GM18505 (cell line): Measurements from ENCODE around the gene POU3F1.

Experiments used
- ATAC-seq: cut with Tn5 transposase; IDR thresholded peaks from one replicate; pipeline ENCODE4 v1.9.1; 2021; ENCODE audit not compliant: unreplicated experiment
- POLR2A ChIP-seq: IDR thresholded peaks from 4 replicates; pipeline ENCODE4 v1.6.1; 2011; ENCODE audit warnings: borderline replicate concordance; ENCODE audit not compliant: insufficient read depth, insufficient read length; ENCODE audit errors: extremely low read depth

The POU3F1 gene

DNA sequence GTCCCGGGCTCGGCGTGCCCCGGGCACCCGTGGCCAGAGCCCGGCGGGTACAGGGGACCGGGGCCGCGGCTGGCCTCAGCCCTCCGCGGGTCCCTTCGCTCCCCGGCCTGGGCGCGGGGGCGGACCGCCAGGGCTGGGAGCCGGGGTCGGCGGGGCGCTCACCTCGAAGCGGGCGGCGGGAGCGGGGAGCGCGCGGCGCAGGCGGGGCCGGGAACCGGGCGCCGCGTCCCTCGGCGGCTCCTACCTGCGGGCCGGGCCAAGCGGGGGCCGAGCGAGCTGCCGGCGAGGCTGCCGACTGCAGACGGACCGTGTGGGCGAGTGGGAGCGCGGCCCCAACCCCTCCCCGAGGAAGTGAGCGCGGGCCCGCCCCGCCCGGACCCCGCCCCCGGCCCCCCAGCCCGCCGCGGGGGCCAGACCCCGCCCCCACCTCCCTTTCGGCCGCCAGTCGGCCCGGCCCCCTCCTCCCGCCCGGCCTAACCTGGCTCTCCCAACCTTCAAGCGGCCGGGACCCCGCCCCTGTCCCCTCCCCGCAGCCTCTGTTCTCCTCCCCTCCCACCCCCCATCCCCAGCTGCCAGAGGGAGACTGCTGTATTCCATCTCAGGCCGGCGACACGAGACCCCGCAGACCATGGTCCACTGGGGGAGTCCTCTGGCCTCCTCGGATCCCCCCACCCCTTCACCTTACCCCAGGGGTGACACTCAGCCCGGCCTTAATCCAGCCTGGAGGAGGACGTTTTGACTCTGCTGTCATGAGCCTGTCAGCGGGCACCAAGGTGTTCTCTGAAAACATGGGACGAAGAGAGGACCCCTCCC is 41.2 kb downstream of the POU3F1 start, which contains the start of gene FHL3:
FHL3 (minus strand) TSS at position 320 of the 813 bp plus-strand sequence. CDS start 6,102 bp downstream, outside the sequence.
- TF ChIP-seq POLR2A, result peak; percentile 69
- ATAC-seq, result no peak

DNA sequence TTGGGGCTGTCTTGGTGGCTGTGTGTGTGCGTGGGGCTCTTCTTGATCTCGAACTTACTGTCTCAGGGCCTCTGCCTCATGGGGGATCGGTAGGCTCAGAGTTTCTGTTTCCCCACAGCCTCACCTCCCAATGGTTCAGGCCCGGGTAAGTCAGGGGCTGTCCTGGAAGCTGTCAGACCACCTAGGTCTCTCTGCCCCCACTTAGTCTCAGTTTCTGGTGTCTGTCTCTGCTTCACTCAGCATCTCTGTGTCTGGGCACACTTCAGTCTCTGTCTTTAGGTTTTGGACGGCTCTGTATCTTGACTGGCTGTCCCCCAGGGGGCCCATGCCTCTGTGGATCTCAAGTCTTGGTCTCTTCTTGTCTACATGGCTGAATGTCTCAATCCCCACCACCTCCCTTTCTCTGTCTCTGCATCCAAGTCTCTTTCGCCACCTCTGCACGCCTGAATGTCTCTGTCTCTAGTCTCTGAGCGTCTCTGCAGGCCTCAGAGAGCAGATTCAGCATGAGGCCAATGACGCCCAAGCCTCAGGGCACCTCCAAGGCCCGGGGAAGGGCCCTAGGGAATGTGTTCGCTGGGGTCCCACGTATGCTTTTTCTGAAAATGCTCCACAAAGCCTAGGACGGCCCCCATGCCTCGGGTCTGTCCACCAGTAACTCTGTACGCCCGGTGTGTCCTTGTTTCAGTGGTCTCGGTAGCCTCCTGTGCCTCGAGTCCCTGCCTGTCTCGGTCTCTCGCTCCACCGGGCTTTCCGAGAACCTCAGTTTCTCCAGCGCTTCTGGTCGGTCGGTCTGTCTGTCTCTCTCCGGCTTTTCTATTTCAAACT is 42.1 kb downstream of the POU3F1 start:
- ATAC-seq, result no peak
- TF ChIP-seq POLR2A, result no peak

DNA sequence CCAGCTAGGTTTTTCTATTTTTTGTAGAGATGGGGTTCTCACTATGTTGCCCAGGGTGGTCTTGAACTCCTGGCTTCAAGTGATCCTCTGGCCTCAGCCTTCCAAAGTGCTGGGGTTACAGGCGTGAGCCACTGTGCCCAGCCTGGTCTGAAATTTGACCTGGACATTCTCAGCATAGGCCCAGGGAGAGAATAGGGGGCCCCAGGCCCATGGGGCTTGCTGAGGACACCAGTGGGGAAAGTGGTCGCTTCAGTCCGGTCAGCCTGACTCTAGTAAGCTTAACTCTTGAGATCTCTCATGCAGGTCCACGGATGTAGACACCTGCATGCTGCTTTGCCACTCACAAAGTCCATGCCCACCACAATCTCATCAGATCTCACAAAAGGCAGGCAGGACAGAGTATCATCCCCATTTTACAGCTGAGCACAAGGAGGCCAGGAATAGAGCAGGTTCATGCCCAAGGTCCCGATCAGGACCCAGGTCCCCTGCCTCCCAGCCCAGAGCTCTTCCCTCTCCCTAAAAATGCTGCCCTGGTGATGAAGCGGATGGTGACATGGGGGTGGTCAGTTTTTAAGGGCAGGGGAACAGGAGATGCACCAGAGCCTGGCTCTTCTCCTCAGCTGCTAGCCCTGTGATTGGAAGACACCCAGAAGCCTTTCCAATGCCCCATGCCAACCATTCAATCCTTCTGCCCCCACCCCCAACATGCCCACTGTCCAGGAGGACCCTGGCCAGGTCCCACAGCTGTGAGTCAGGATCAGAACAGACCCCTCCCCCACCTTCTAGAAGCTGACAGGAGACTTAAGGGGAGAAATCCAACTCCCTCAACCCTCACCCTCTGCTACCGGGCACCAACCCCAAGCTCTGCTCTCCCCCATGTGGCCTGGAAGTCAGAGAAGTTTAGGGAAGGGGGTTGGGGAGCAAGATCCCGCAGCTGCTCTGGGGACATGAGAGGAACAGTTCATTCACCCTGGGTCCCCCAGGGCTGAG is 43.0 kb downstream of the POU3F1 start:
- TF ChIP-seq POLR2A, result no peak
- ATAC-seq, result no peak

DNA sequence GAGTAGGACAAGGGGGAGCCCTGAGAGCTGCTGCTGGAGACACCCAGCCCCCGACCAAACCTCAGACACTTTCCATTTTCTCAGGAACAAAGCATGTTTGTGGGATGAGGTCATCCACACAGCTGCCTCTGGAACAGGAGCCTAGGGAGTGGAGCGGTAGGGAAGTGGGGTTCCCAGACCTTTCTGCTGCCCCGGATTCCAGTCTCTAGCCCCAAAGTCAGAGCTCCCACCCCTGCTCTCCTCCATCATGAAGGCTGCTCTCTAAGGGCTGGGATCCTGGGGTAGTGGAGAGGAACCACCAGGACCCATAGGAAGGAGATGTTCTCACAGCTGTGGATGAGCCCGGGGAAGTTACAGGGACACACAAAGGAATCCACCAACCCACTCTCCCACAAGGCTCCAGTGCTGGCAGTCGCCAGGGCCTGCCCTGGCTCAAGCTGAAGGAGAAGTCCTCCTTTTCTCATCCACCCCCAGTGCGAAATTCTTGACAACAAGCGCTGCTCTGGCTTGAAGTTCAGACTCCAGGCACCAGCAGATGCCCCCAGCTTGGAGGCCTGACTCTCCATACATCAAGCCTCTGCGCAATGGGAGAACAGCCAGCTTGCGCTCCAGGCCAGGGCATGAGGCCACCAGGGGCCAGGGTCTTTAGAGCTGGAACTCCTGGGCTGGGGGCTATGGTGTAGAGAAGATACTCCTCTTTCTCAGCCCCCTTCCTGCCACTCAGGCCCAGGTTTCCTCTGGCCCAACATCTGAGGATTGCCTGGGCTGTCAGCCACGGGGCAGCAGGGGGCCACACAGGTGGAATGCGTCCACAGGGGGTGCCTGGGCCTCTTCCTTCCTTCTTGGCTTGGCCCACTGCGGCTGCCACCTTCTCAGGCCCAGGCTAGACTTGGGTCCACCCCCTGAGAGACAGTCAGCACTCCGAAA is 45.8 kb downstream of the POU3F1 start:
- ATAC-seq, result no peak

DNA sequence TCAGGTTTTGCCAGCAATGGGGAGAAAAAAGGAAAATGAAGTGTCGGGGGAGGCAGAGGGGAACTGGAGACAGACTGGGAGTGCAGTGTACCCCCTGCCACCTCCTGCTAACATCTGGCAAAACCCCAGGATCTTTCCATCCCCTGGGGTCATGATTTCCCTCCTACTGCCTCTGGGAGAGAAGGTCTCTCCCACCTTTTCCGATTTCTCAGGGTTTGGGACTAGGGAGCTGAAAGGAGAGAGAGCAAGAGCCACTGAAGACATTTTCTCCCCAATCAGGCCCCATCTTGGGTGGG is 46.4 kb downstream of the POU3F1 start:
- no peak for TF ChIP-seq POLR2A
- no peak for ATAC-seq

More for the DNA sequence above, 45.8 kb downstream of the POU3F1 start:
- TF ChIP-seq POLR2A, result no peak

DNA sequence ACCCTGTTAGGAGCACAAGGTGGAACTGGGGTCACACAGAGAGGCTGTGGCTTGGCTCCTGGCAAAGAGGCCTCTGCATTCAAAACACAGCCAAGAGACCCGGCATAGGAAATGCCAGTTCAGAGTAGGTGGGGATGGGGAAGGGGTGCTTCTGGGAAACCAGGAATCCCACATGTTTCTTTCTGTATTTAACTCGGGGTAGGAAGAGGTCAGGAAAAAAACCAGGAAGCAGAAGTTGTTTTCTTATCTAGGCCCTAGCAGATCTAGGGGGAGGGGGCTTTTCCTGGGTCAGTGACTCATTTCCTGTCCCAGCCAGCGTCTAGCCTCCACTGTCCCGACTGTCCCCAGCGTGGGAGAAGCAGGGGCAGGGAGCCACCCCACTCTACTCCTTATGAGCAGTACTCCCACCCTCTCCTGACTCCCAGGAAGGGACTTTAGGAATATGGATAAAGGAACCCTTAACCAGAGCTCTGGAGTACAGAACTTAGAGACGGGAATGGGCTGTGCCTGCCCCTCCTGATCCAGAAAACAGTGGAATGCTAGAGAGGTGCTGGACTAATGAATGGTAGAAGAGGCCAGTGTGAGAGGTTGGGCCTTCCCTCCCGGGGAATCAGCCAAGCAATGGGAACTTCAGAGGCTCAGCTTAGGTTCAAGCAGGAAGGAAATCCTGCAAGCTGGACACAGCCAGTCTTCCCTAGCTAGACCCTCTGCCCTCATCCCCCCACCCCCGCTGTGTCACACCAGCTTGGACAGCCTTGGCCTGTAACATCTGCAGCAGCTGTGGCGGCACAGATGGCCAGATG is 47.0 kb downstream of the POU3F1 start:
- TF ChIP-seq POLR2A, result no peak

DNA sequence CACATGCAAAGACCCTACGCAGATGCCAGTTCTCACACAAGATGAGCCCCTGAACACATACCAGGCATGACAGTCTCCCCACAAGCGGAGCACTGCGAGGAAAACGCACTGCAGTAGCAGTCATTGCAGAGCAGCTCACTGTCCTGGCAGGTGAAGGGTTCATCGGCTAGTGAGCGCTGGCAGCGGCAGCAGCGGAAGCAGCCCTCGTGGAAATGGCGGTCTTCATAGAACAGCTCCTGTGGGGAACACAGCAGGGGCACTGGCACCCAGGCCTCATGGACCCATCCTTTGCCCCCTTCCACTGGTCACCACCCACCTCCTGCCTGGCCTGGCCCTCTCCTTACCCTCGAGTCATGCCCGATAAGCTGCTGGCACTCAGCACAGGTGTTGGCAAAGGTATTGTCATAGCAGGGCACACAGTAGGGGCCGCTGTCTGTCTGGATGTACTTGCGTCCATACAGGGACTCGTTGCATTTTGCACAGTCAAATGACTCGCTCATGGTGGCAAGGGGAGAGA is 47.6 kb downstream of the POU3F1 start:
- ATAC-seq, result no peak
- TF ChIP-seq POLR2A, result no peak

More for the DNA sequence above, 47.0 kb downstream of the POU3F1 start:
- no peak for ATAC-seq

DNA sequence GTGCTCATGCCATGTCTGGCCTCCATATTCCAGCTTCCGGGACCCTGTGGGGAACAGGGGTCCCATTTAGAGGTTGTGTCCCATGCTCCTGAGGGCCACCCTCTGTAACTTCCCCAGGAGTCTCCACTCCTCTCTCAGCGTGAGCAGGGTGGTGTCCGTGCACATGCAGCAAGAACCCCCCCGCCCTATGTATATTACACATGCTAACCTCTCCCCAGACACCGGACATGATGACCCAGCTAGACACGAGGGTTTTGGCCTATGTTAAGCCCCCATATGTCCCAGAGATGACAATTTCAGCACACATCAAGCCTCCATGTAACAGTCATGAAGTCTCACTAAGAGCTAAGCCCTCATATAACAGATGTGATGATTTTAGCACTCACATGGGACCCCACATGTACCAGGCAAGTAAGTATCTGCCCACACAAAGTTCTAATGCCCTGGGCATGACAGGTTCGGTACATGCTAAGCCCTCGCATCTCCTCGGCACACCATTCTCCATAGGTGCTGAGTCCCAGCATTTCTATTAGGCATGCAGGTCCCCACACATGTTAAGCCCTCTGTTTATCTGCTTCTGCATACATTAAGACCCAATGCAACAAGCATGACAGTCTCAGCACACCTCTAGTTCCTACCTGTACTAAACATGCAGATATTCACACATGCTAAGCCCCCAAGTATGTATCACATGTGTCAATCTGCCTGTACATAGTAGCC is 48.3 kb downstream of the POU3F1 start:
- no peak for ATAC-seq
- no peak for TF ChIP-seq POLR2A

DNA sequence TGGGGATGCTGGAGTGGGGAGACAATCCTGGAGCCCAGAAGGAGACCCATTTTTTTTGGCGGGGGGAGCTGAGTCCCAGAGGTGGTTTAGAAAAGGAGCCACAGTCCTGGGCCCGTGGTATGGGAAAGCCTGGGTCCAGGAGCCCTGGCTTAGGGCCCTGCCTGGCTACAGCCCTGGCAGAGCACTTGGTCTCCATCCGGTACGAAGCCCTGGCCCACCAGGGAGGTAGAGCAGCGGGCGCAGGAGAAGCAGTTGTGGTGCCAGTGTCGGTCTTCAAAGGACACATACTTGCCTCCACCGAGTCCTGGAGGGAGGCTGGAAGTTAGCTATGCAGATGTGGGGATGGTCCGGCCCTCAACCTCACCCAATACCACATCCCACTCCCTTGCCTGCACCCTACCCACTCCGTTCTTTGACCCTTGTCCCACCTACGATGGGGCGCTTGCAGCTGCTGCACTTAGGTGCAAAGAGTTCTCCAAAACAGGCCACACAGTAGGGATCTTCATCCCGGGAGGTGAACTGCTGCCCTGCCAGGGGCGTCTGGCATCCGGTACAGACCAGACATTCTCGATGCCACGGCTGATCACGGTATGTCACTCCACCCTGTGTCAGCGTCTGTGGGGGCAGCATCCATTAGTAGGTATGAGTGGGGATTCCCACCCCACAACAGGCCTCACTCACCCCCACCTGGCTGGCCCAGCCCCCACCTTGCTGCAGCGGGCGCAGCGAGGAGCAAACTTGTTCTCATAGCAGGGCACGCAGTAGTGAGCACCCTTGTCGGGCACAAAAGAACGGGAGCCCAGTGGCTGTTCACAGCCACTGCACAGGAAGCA is 49.1 kb downstream of the POU3F1 start:
- no peak for ATAC-seq
- TF ChIP-seq POLR2A, result no peak

DNA sequence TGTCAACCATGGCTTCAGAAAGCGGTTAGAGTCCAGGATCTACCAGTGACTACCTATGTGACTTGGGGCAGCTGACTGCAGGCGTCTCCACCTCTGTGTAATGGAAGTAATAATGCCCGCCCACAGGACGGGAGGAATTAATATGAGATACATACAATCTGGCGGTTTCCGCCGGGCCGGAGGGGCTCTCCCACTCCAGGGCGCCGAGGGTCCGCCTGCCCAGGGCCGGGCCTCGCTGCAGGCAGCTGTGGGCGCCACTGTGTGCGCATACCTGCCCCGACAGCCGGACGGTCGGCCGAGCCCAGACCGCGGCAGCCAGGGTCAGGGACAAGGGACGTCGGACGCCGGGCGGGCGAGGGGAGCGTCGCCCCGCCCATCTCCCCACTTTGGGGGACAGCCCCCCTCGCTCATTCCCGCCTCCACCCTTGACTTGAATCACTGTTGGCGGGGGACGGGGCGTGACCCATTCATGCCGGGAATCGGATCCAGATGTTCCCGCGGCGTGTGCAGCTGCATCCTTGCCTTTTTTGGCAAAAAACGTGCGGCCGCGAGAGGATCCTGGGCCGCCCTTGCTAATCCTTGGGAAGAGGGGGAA is 50.7 kb downstream of the POU3F1 start:
- peak; percentile 46 for TF ChIP-seq POLR2A
- ATAC-seq, result no peak
